ENCODE measurements around the gene ZBTB7C.

Gene ZBTB7C

GRCh38 chr18:47983055-47983454, 426.1 kb downstream of the ZBTB7C start:
- no peak for TF ChIP-seq FOXP2 (optimal IDR thresholded peaks at IDR 0.05; ENCODE audit: borderline replicate concordance, extremely low read depth, extremely low read length, insufficient read depth)
- no peak for TF ChIP-seq TAF1 (IDR thresholded peaks at IDR 0.05; ENCODE audit: borderline replicate concordance, insufficient read depth, low read length)
- no peak for TF ChIP-seq SIN3A (IDR thresholded peaks at IDR 0.05; ENCODE audit: borderline replicate concordance, insufficient read depth, low read length)

- TF ChIP-seq POLR2AphosphoS5 (IDR thresholded peaks at IDR 0.05; ENCODE audit: low read depth, low read length), result no peak
- no peak for TF ChIP-seq TAF1 (IDR thresholded peaks at IDR 0.05; ENCODE audit: borderline replicate concordance, insufficient read depth, low read length)
- no peak for TF ChIP-seq REST (IDR thresholded peaks at IDR 0.05; ENCODE audit: insufficient read depth in 1 of 2, low read depth in 2 of 2, low read length in 2 of 2)
- TF ChIP-seq SIN3A (IDR thresholded peaks at IDR 0.05; ENCODE audit: borderline replicate concordance, insufficient read depth, low read length), result no peak
- TF ChIP-seq FOXP2 (optimal IDR thresholded peaks at IDR 0.05; ENCODE audit: borderline replicate concordance, extremely low read depth, extremely low read length, insufficient read depth), result no peak
These were observed 427.4 kb downstream of the ZBTB7C start for GRCh38 chr18:47981830-47982229.

GRCh38 chr18:47981320-47981719, 427.9 kb downstream of the ZBTB7C start:
- TF ChIP-seq FOXP2 (optimal IDR thresholded peaks at IDR 0.05; ENCODE audit: borderline replicate concordance, extremely low read depth, extremely low read length, insufficient read depth) (no peak), SIN3A (IDR thresholded peaks at IDR 0.05; ENCODE audit: borderline replicate concordance, insufficient read depth, low read length) (no peak), POLR2AphosphoS5 (IDR thresholded peaks at IDR 0.05; ENCODE audit: low read depth, low read length) (no peak), REST (IDR thresholded peaks at IDR 0.05; ENCODE audit: insufficient read depth in 1 of 2, low read depth in 2 of 2, low read length in 2 of 2) (no peak), TAF1 (IDR thresholded peaks at IDR 0.05; ENCODE audit: borderline replicate concordance, insufficient read depth, low read length) (no peak)

- no peak for TF ChIP-seq REST (IDR thresholded peaks at IDR 0.05; ENCODE audit: insufficient read depth in 1 of 2, low read depth in 2 of 2, low read length in 2 of 2)
- TF ChIP-seq SIN3A (IDR thresholded peaks at IDR 0.05; ENCODE audit: borderline replicate concordance, insufficient read depth, low read length), result no peak
- TF ChIP-seq TAF1 (IDR thresholded peaks at IDR 0.05; ENCODE audit: borderline replicate concordance, insufficient read depth, low read length), result no peak
- TF ChIP-seq FOXP2 (optimal IDR thresholded peaks at IDR 0.05; ENCODE audit: borderline replicate concordance, extremely low read depth, extremely low read length, insufficient read depth), result no peak
- no peak for TF ChIP-seq POLR2AphosphoS5 (IDR thresholded peaks at IDR 0.05; ENCODE audit: low read depth, low read length)
These were observed 429.5 kb downstream of the ZBTB7C start for GRCh38 chr18:47979611-47980200.

GRCh38 chr18:47978603-47979002, 430.6 kb downstream of the ZBTB7C start:
- no peak for TF ChIP-seq FOXP2 (optimal IDR thresholded peaks at IDR 0.05; ENCODE audit: borderline replicate concordance, extremely low read depth, extremely low read length, insufficient read depth)
- no peak for TF ChIP-seq REST (IDR thresholded peaks at IDR 0.05; ENCODE audit: insufficient read depth in 1 of 2, low read depth in 2 of 2, low read length in 2 of 2)
- TF ChIP-seq TAF1 (IDR thresholded peaks at IDR 0.05; ENCODE audit: borderline replicate concordance, insufficient read depth, low read length), result no peak
- no peak for TF ChIP-seq SIN3A (IDR thresholded peaks at IDR 0.05; ENCODE audit: borderline replicate concordance, insufficient read depth, low read length)
- TF ChIP-seq POLR2AphosphoS5 (IDR thresholded peaks at IDR 0.05; ENCODE audit: low read depth, low read length), result no peak
